OCI-LY1 (cell line): ENCODE data around the gene MXD4.

ENCODE experiments used
- H2AFZ ChIP-seq: fragments of 200-600 bp; sonication (generic), shearing (Covaris generic); 2 replicates; pipeline ENCODE4 v1.6.0; 2014; ENCODE audit warnings: antibody characterized with exemption, mild to moderate bottlenecking, low read length
- H3F3A ChIP-seq: fragments of 200-600 bp; sonication (generic), shearing (Covaris generic); 2 replicates; pipeline ENCODE4 v1.6.0; 2014; ENCODE audit warnings: mild to moderate bottlenecking, antibody characterized with exemption, low read length, moderate library complexity; ENCODE audit not compliant: insufficient read depth
- H3K27ac ChIP-seq: fragments of 200-600 bp; sonication (generic); 2 replicates; pipeline ENCODE4 v1.5.1; 2014; ENCODE audit warnings: low read length, mixed run types, mild to moderate bottlenecking, low read depth; ENCODE audit not compliant: poor library complexity, severe bottlenecking
- H3K27me3 ChIP-seq: fragments of 200-600 bp; sonication (generic); 2 replicates; pipeline ENCODE4 v1.6.0; 2014; ENCODE audit warnings: antibody characterized with exemption, mild to moderate bottlenecking, low read length, moderate library complexity; ENCODE audit not compliant: insufficient read depth
- H3K36me3 ChIP-seq: fragments of 200-600 bp; sonication (generic); 2 replicates; pipeline ENCODE4 v1.6.1; 2014; ENCODE audit warnings: mild to moderate bottlenecking, antibody characterized with exemption, low read length, moderate library complexity, mixed read lengths; ENCODE audit not compliant: insufficient read depth
- H3K4me1 ChIP-seq: fragments of 200-600 bp; sonication (generic); 2 replicates; pipeline ENCODE4 v1.5.1; 2014; ENCODE audit warnings: mild to moderate bottlenecking, low read length, moderate library complexity; ENCODE audit not compliant: insufficient read depth, severe bottlenecking
- H3K4me2 ChIP-seq: fragments of 200-600 bp; sonication (generic), shearing (Covaris generic); 2 replicates; pipeline ENCODE4 v1.6.1; 2014; ENCODE audit warnings: low read length
- H3K4me3 ChIP-seq: fragments of 200-600 bp; sonication (generic); 2 replicates; pipeline ENCODE4 v1.5.1; 2014; ENCODE audit warnings: low read length, low read depth, mild to moderate bottlenecking, mixed read lengths; ENCODE audit not compliant: poor library complexity, severe bottlenecking
- H3K79me2 ChIP-seq: fragments of 200-600 bp; shearing (Covaris generic); 2 replicates; pipeline ENCODE4 v1.6.1; 2016; ENCODE audit warnings: mixed run types, low read length, mixed read lengths; ENCODE audit not compliant: insufficient read depth
- H3K9ac ChIP-seq: fragments of 200-600 bp; sonication (generic), shearing (Covaris generic); 2 replicates; pipeline ENCODE4 v1.6.1; 2014; ENCODE audit warnings: mild to moderate bottlenecking, low read length, mixed read lengths
- H3K9me2 ChIP-seq: fragments of 200-600 bp; sonication (generic), shearing (Covaris generic); 2 replicates; pipeline ENCODE4 v1.6.1; 2014; ENCODE audit warnings: low read depth, mild to moderate bottlenecking, low read length, mixed read lengths
- H3K9me3 ChIP-seq: fragments of 200-600 bp; shearing (Covaris generic); 2 replicates; pipeline ENCODE4 v1.6.1; 2014; ENCODE audit warnings: low read length, mixed read lengths
- H4K20me1 ChIP-seq: fragments of 200-600 bp; sonication (generic), shearing (Covaris generic); 2 replicates; pipeline ENCODE4 v1.6.0; 2016; ENCODE audit warnings: mild to moderate bottlenecking, low read length; ENCODE audit not compliant: insufficient read depth
- CTCF ChIP-seq: fragments of 200-600 bp; sonication (generic), shearing (Covaris generic); IDR thresholded peaks from 2 replicates; pipeline ENCODE4 v1.5.1; 2017; ENCODE audit warnings: mild to moderate bottlenecking, antibody characterized with exemption, low read length, moderate library complexity, mixed read lengths
- EZH2 ChIP-seq: fragments of 200-600 bp; sonication (generic), shearing (Covaris generic); IDR thresholded peaks from 2 replicates; pipeline ENCODE4 v1.8.0; 2017; ENCODE audit warnings: borderline replicate concordance, mixed run types, mild to moderate bottlenecking, antibody characterized with exemption, low read length, moderate library complexity, mixed read lengths

Gene MXD4

GRCh38 chr4:2268357-2269205 is 6.7 kb upstream of the MXD4 start:
- Histone ChIP-seq H3K27me3 (no peaks in the 10 kb centered on the region), H3K9ac (no peak overlapping the region), H3K4me3 (no peak overlapping the region), H4K20me1 (no peaks in the 10 kb centered on the region), H3K36me3 (no peaks in the 10 kb centered on the region), H3K4me2 (no peak overlapping the region), H3K9me2 (no peaks in the 10 kb centered on the region), H2AFZ (no peak overlapping the region), H3F3A (no peaks in the 10 kb centered on the region), H3K4me1 (peaks cover 8% of the 10 kb centered on the region), H3K27ac (no peak overlapping the region), H3K79me2 (no peaks in the 10 kb centered on the region), H3K9me3 (no peaks in the 10 kb centered on the region)
- TF ChIP-seq CTCF (no peak), EZH2 (no peak)

- Histone ChIP-seq H3K4me3 (no peak overlapping the region), H3K9ac (no peak overlapping the region), H3K9me2 (no peaks in the 10 kb centered on the region), H3F3A (no peaks in the 10 kb centered on the region), H3K36me3 (no peaks in the 10 kb centered on the region), H3K4me2 (no peak overlapping the region), H3K79me2 (no peaks in the 10 kb centered on the region), H2AFZ (no peak overlapping the region), H3K27ac (no peak overlapping the region), H4K20me1 (no peaks in the 10 kb centered on the region), H3K27me3 (no peaks in the 10 kb centered on the region), H3K4me1 (peaks cover 15% of the 10 kb centered on the region), H3K9me3 (no peaks in the 10 kb centered on the region)
- TF ChIP-seq EZH2: no peak
- TF ChIP-seq CTCF: no peak
These were observed 5.9 kb upstream of the MXD4 start for GRCh38 chr4:2267841-2268240.

GRCh38 chr4:2267320-2267811 is 5.5 kb upstream of the MXD4 start:
- Histone ChIP-seq H3K27me3 (no peaks in the 10 kb centered on the region), H3K4me2 (no peak overlapping the region), H3K79me2 (no peaks in the 10 kb centered on the region), H2AFZ (no peak overlapping the region), H3K9me2 (no peaks in the 10 kb centered on the region), H3F3A (no peaks in the 10 kb centered on the region), H3K9me3 (no peaks in the 10 kb centered on the region), H3K4me1 (peaks cover 19% of the 10 kb centered on the region), H3K27ac (no peak overlapping the region), H3K36me3 (no peaks in the 10 kb centered on the region), H4K20me1 (no peaks in the 10 kb centered on the region), H3K9ac (no peak overlapping the region), H3K4me3 (no peak overlapping the region)
- TF ChIP-seq CTCF: no peak
- TF ChIP-seq EZH2: no peak
